ENCODE results near the gene LRRTM2. TPM values are rescaled to one million over a fixed set of nuclear protein-coding genes. Genes with fewer than 3 reads are reported as not detected.

LRRTM2 gene
- total RNA-seq, 4 donors from 2014 or later, result 0.05 to 0.49 (median 0.24) TPM

DNA sequence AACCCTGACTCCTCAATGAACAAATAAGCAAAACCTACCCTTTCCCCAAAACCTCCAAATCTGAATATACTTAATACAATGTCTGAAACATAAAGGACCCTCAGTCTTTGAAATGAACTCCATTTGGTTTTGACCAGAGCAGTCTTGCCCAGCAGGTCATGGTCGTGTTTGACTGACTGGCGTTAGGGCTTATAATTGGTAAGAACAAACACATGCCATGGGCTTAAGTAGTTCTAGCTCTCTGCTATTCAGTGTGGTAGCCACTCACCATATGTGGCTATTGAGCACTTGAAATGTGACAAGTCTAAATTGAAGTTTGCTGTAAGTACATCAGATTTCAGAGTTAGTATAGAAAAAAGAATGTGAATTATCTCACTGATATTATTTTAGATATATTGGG, 42.1 kb downstream of the LRRTM2 start:
- in situ Hi-C loops (cut with MboI; ENCODE audit: low sequenced_read_pairs in 4 of 4) (no loop called here), intact Hi-C loops (cut with DNase I; ENCODE audit: low total_unique reads) (no loop called here)
- Histone ChIP-seq H3K27me3 (no peaks in the 10 kb centered on the region), H3K27ac (no peak overlapping the region), H3K9me3 (no peaks in the 10 kb centered on the region), H3K4me3 (no peak overlapping the region), H3K36me3 (peaks cover 0 to 14% of the 10 kb centered on the region in 2 donors), H3K4me1 (peaks cover 22 to 35% of the 10 kb centered on the region in 2 donors)
- TF ChIP-seq, protein P1, sequence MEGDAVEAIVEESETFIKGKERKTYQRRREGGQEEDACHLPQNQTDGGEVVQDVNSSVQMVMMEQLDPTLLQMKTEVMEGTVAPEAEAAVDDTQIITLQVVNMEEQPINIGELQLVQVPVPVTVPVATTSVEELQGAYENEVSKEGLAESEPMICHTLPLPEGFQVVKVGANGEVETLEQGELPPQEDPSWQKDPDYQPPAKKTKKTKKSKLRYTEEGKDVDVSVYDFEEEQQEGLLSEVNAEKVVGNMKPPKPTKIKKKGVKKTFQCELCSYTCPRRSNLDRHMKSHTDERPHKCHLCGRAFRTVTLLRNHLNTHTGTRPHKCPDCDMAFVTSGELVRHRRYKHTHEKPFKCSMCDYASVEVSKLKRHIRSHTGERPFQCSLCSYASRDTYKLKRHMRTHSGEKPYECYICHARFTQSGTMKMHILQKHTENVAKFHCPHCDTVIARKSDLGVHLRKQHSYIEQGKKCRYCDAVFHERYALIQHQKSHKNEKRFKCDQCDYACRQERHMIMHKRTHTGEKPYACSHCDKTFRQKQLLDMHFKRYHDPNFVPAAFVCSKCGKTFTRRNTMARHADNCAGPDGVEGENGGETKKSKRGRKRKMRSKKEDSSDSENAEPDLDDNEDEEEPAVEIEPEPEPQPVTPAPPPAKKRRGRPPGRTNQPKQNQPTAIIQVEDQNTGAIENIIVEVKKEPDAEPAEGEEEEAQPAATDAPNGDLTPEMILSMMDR (IDR thresholded peaks at IDR 0.05 in 4 of 5, conservative IDR thresholded peaks at IDR 0.05 in 1 of 5), result no peak
- TF ChIP-seq POLR2A (IDR thresholded peaks at IDR 0.05), result no peak
- ATAC-seq (no peak), DNase-seq (no peak)

DNA sequence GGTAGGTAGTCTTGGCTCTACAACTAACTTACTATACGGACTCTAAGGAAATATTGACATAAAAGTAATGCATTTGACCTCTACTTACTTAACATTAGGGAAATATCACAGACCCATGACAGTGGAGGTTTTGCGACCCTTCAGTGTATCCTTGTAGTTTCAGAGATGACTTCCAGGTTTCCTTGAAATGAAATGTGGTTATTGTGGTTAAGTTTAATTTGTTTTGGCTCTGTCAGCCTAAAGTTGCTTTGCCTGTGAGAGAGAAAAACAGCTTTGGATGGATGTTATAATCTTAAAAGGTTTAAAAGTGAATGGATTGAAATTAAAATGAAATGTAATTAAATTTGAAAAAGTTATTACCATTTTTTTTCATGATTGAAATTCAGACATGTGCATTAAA, 42.9 kb downstream of the LRRTM2 start:
- intact Hi-C loops (cut with DNase I; ENCODE audit: low total_unique reads), result no loop called here
- ATAC-seq, result no peak

DNA sequence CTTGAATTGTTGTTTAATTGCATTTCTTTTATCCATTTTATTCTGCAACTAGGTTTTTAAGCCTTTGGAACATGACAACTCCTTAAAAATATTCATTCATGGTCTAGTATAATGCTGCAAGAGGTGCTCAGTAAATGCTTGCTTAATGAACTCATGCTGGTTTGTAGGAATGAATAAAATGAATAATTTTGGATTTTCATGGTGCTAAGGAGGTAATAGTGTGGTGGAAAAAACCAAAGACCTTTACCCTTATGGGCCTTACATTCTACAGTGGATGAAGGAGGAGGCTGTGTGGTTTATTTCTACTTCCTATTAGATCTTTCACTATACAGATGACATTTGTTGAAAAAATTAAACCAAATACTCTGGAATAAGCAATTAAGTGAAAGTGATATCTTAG, 43.4 kb downstream of the LRRTM2 start:
- Histone ChIP-seq H3K27me3 (no peaks in the 10 kb centered on the region), H3K4me3 (no peak overlapping the region), H3K27ac (no peak overlapping the region), H3K9me3 (no peaks in the 10 kb centered on the region), H3K4me1 (peaks cover 22 to 32% of the 10 kb centered on the region in 2 donors), H3K36me3 (peaks cover 0 to 25% of the 10 kb centered on the region in 2 donors)
- DNase-seq (no peak), ATAC-seq (no peak)
- intact Hi-C loops (cut with DNase I; ENCODE audit: low total_unique reads) (no loop called here), in situ Hi-C loops (cut with MboI; ENCODE audit: low sequenced_read_pairs in 4 of 4) (no loop called here)
- TF ChIP-seq, protein P1 (IDR thresholded peaks at IDR 0.05 in 4 of 5, conservative IDR thresholded peaks at IDR 0.05 in 1 of 5), result no peak
- TF ChIP-seq POLR2A (IDR thresholded peaks at IDR 0.05), result no peak

More for the DNA sequence above, 42.9 kb downstream of the LRRTM2 start:
- no peak overlapping the region for H3K4me3 ChIP-seq
- H3K4me1 ChIP-seq, result peaks cover 22 to 32% of the 10 kb centered on the region in 2 donors
- H3K27me3 ChIP-seq, result no peaks in the 10 kb centered on the region
- peaks cover 0 to 23% of the 10 kb centered on the region in 2 donors for H3K36me3 ChIP-seq
- no peak overlapping the region for H3K27ac ChIP-seq
- in situ Hi-C loops (cut with MboI; ENCODE audit: low sequenced_read_pairs in 4 of 4), result no loop called here
- no peak for DNase-seq
- no peaks in the 10 kb centered on the region for H3K9me3 ChIP-seq
- TF ChIP-seq, protein P1 (IDR thresholded peaks at IDR 0.05 in 4 of 5, conservative IDR thresholded peaks at IDR 0.05 in 1 of 5), result no peak
- TF ChIP-seq POLR2A (IDR thresholded peaks at IDR 0.05), result no peak

DNA sequence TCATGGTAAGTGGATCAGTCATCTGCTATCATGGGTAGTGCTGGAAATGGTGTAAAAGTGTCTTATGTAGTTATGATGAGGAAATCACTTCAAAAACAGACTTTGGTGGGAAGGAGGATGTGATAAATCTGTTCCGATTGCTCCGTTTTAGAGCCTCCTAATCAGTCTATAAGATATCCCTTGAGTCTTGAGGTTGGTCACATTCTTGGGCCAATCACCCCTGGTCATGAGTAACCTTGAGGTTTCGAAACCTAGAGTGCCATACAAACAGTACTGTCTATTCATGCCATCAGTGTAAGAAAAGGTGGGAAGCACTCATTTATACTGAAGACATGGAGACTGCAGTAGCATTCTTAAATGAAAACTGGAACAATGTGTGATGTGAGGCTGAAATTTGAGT, 45.8 kb downstream of the LRRTM2 start:
- no peak for DNase-seq
- Histone ChIP-seq H3K4me1 (peaks cover 14 to 30% of the 10 kb centered on the region in 2 donors), H3K27me3 (no peaks in the 10 kb centered on the region), H3K4me3 (no peak overlapping the region), H3K36me3 (peaks cover 0 to 25% of the 10 kb centered on the region in 2 donors), H3K27ac (no peak overlapping the region), H3K9me3 (no peaks in the 10 kb centered on the region)
- intact Hi-C loops (cut with DNase I; ENCODE audit: low total_unique reads), result no loop called here
- ATAC-seq, result no peak
- in situ Hi-C loops (cut with MboI; ENCODE audit: low sequenced_read_pairs in 4 of 4), result loop anchor here in 1 of 4 donors (10.0 kb wide), 1 partner anchor 435 kb away; no protein-coding TSS in a partner anchor
- TF ChIP-seq, protein P1 (IDR thresholded peaks at IDR 0.05 in 4 of 5, conservative IDR thresholded peaks at IDR 0.05 in 1 of 5), result no peak
- no peak for TF ChIP-seq POLR2A (IDR thresholded peaks at IDR 0.05)

DNA sequence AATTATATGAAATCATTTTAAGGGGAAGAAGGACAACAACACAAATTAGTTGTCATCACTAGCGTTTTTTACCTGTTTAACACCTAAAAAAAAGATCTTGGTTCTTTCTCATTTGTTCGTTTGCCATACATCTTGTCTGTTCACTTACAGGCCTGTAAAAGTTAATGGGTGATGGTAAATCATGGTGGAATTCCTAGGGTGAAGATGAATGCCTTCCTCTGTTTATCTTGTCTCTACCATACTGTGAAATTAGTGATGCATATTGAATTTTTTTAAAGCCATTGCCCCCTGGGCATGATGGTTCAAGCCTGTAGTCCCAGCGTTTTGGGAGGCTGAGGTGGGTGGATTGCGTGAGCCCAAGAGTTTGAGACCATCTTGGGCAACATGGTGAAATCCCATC, 46.6 kb downstream of the LRRTM2 start:
- Histone ChIP-seq H3K9me3 (no peaks in the 10 kb centered on the region), H3K4me3 (no peak overlapping the region), H3K27ac (no peak overlapping the region), H3K27me3 (no peaks in the 10 kb centered on the region), H3K36me3 (peaks cover 0 to 25% of the 10 kb centered on the region in 2 donors), H3K4me1 (peaks cover 12 to 28% of the 10 kb centered on the region in 2 donors)
- no peak for ATAC-seq
- TF ChIP-seq, protein P1 (IDR thresholded peaks at IDR 0.05 in 4 of 5, conservative IDR thresholded peaks at IDR 0.05 in 1 of 5), result no peak
- TF ChIP-seq POLR2A (IDR thresholded peaks at IDR 0.05), result no peak
- intact Hi-C loops (cut with DNase I; ENCODE audit: low total_unique reads), result no loop called here
- in situ Hi-C loops (cut with MboI; ENCODE audit: low sequenced_read_pairs in 4 of 4), result loop anchor here in 1 of 4 donors (10.0 kb wide), 1 partner anchor 436 kb away; no protein-coding TSS in a partner anchor
- no peak for DNase-seq

Measured in gastrocnemius medialis (tissue), 4 donors.